Measurements from ENCODE around the gene TAL2.

Gene TAL2

GRCh38 chr9:105651806-105652205 is 10.5 kb upstream of the TAL2 start:
- no peaks in the 10 kb centered on the region for H3K9me3 Mint-ChIP-seq
- TF ChIP-seq CTCF (IDR thresholded peaks at IDR 0.05): no peak
- no peak overlapping the region for H3K4me3 Mint-ChIP-seq
- no peaks in the 10 kb centered on the region for H3K36me3 Mint-ChIP-seq (ENCODE audit: low read depth)
- peaks cover 36% of the 10 kb centered on the region for H3K27me3 Mint-ChIP-seq (ENCODE audit: low read depth, poor library complexity)
- no peak for DNase-seq
- H3K27ac Mint-ChIP-seq: no peak overlapping the region
- peaks cover 19% of the 10 kb centered on the region for H3K4me1 Mint-ChIP-seq

GRCh38 chr9:105656131-105656921 is 5.9 kb upstream of the TAL2 start:
- Mint-ChIP-seq H3K4me1 (peaks cover 19% of the 10 kb centered on the region), H3K36me3 (ENCODE audit: low read depth) (no peaks in the 10 kb centered on the region), H3K4me3 (peak overlapping the region; percentile 85), H3K27ac (no peak overlapping the region), H3K27me3 (ENCODE audit: low read depth, poor library complexity) (peaks cover 65% of the 10 kb centered on the region), H3K9me3 (no peaks in the 10 kb centered on the region)
- TF ChIP-seq CTCF (IDR thresholded peaks at IDR 0.05): no peak
- peak; percentile 75 for DNase-seq

GRCh38 chr9:105658351-105658750 is 3.9 kb upstream of the TAL2 start:
- no peak for DNase-seq
- TF ChIP-seq CTCF (IDR thresholded peaks at IDR 0.05): no peak
- Mint-ChIP-seq H3K27ac (no peak overlapping the region), H3K27me3 (ENCODE audit: low read depth, poor library complexity) (peaks cover 64% of the 10 kb centered on the region), H3K4me3 (peak overlapping the region; percentile 35), H3K36me3 (ENCODE audit: low read depth) (no peaks in the 10 kb centered on the region), H3K9me3 (no peaks in the 10 kb centered on the region), H3K4me1 (peaks cover 19% of the 10 kb centered on the region)

GRCh38 chr9:105661011-105661410 is 1.2 kb upstream of the TAL2 start:
- no peak for TF ChIP-seq CTCF (IDR thresholded peaks at IDR 0.05)
- H3K4me1 Mint-ChIP-seq: peaks cover 19% of the 10 kb centered on the region

GRCh38 chr9:105663914-105664313 is 1.7 kb downstream of the TAL2 start:
- Mint-ChIP-seq H3K36me3 (ENCODE audit: low read depth) (no peaks in the 10 kb centered on the region), H3K27me3 (ENCODE audit: low read depth, poor library complexity) (peaks cover 14% of the 10 kb centered on the region), H3K27ac (no peak overlapping the region), H3K4me1 (peaks cover 9% of the 10 kb centered on the region), H3K4me3 (no peak overlapping the region), H3K9me3 (no peaks in the 10 kb centered on the region)
- TF ChIP-seq CTCF (IDR thresholded peaks at IDR 0.05): no peak
- DNase-seq: no peak

More at GRCh38 chr9:105661011-105661410, 1.2 kb upstream of the TAL2 start:
- DNase-seq: no peak
- Mint-ChIP-seq H3K27ac (no peak overlapping the region), H3K36me3 (ENCODE audit: low read depth) (no peaks in the 10 kb centered on the region), H3K4me3 (no peak overlapping the region), H3K27me3 (ENCODE audit: low read depth, poor library complexity) (peaks cover 40% of the 10 kb centered on the region), H3K9me3 (no peaks in the 10 kb centered on the region)

- H3K27ac Mint-ChIP-seq: no peak overlapping the region
- no peaks in the 10 kb centered on the region for H3K9me3 Mint-ChIP-seq
- no peaks in the 10 kb centered on the region for H3K27me3 Mint-ChIP-seq (ENCODE audit: low read depth, poor library complexity)
- DNase-seq: no peak
- H3K4me1 Mint-ChIP-seq: peaks cover 9% of the 10 kb centered on the region
- no peak overlapping the region for H3K4me3 Mint-ChIP-seq
- no peaks in the 10 kb centered on the region for H3K36me3 Mint-ChIP-seq (ENCODE audit: low read depth)
- TF ChIP-seq CTCF (IDR thresholded peaks at IDR 0.05): no peak
These were observed 5.6 kb downstream of the TAL2 start for GRCh38 chr9:105667867-105668266.
